Measurements from ENCODE around the gene DAP. TPM values are rescaled to one million over a fixed set of nuclear protein-coding genes. Genes with fewer than 3 reads are reported as not detected.

DAP gene
- total and polyA plus RNA-seq, 9 donors, result 23.4 to 72.6 (median 52.4) TPM

Other genes starting within 250 kb of the DAP start
- gene ANKRD33B, start 197.2 kb downstream of the DAP start, total RNA-seq, result 1.7 TPM
- 1 to 10 TPM; 1.1 to 1.9 (median 1.4) TPM for gene ANKRD33B, start 197.2 kb downstream of the DAP start, polyA plus RNA-seq (ENCODE audit: insufficient read depth in 1 of 8, insufficient read length in 8 of 8, low replicate concordance in 1 of 8)

All from muscle of leg (tissue), 9 donors.